Measurements from ENCODE around the gene CSF1.

Gene CSF1

GRCh38 chr1:109944541-109944940 is 33.9 kb downstream of the CSF1 start:
- Histone ChIP-seq H3K4me2 (ENCODE audit: low read length) (no peak overlapping the region), H3K36me3 (ENCODE audit: control insufficient read depth, insufficient read depth, low read length) (no peaks in the 10 kb centered on the region), H3K4me3 (ENCODE audit: low read depth, low read length) (no peak overlapping the region), H2AFZ (no peak overlapping the region), H3K4me1 (peaks cover 10% of the 10 kb centered on the region), H3K9ac (no peak overlapping the region), H3K79me2 (no peaks in the 10 kb centered on the region), H3K9me3 (ENCODE audit: control insufficient read depth, low read length) (no peaks in the 10 kb centered on the region), H3K27ac (no peak overlapping the region), H3K27me3 (ENCODE audit: control insufficient read depth, insufficient read depth, low read length) (no peaks in the 10 kb centered on the region)
- no peak for TF ChIP-seq CTCF (IDR thresholded peaks at IDR 0.05)

- H3K4me2 ChIP-seq (ENCODE audit: low read length), result no peak overlapping the region
- H3K27ac ChIP-seq, result no peak overlapping the region
- TF ChIP-seq CTCF (IDR thresholded peaks at IDR 0.05), result no peak
- H3K4me3 ChIP-seq (ENCODE audit: low read depth, low read length), result no peak overlapping the region
- H2AFZ ChIP-seq, result no peak overlapping the region
- H3K4me1 ChIP-seq, result peaks cover 10% of the 10 kb centered on the region
- no peak overlapping the region for H3K9ac ChIP-seq
- no peaks in the 10 kb centered on the region for H3K9me3 ChIP-seq (ENCODE audit: control insufficient read depth, low read length)
- no peaks in the 10 kb centered on the region for H3K79me2 ChIP-seq
- H3K27me3 ChIP-seq (ENCODE audit: control insufficient read depth, insufficient read depth, low read length), result no peaks in the 10 kb centered on the region
- H3K36me3 ChIP-seq (ENCODE audit: control insufficient read depth, insufficient read depth, low read length), result no peaks in the 10 kb centered on the region
Observed at GRCh38 chr1:109946511-109946910, 35.9 kb downstream of the CSF1 start.

- H3K9me3 ChIP-seq (ENCODE audit: control insufficient read depth, low read length), result no peaks in the 10 kb centered on the region
- peak overlapping the region; percentile 79 for H2AFZ ChIP-seq
- peak overlapping the region; percentile 66 for H3K4me2 ChIP-seq (ENCODE audit: low read length)
- peaks cover 10% of the 10 kb centered on the region for H3K4me1 ChIP-seq
- peak overlapping the region; percentile 92 for H3K27ac ChIP-seq
- H3K4me3 ChIP-seq (ENCODE audit: low read depth, low read length), result peak overlapping the region; percentile 33
- H3K9ac ChIP-seq, result no peak overlapping the region
- H3K36me3 ChIP-seq (ENCODE audit: control insufficient read depth, insufficient read depth, low read length), result no peaks in the 10 kb centered on the region
- no peaks in the 10 kb centered on the region for H3K27me3 ChIP-seq (ENCODE audit: control insufficient read depth, insufficient read depth, low read length)
- TF ChIP-seq CTCF (IDR thresholded peaks at IDR 0.05), result no peak
- no peaks in the 10 kb centered on the region for H3K79me2 ChIP-seq
Observed at GRCh38 chr1:109947582-109948284, 37.1 kb downstream of the CSF1 start.

- H3K9ac ChIP-seq, result no peak overlapping the region
- no peaks in the 10 kb centered on the region for H3K36me3 ChIP-seq (ENCODE audit: control insufficient read depth, insufficient read depth, low read length)
- peak overlapping the region; percentile 66 for H3K4me2 ChIP-seq (ENCODE audit: low read length)
- H3K27ac ChIP-seq, result peak overlapping the region; percentile 92
- no peaks in the 10 kb centered on the region for H3K27me3 ChIP-seq (ENCODE audit: control insufficient read depth, insufficient read depth, low read length)
- peaks cover 10% of the 10 kb centered on the region for H3K4me1 ChIP-seq
- H3K79me2 ChIP-seq, result no peaks in the 10 kb centered on the region
- H3K4me3 ChIP-seq (ENCODE audit: low read depth, low read length), result peak overlapping the region; percentile 33
- TF ChIP-seq CTCF (IDR thresholded peaks at IDR 0.05), result no peak
- H3K9me3 ChIP-seq (ENCODE audit: control insufficient read depth, low read length), result no peaks in the 10 kb centered on the region
- H2AFZ ChIP-seq, result no peak overlapping the region
Observed at GRCh38 chr1:109948285-109948630, 37.6 kb downstream of the CSF1 start.

- no peak overlapping the region for H3K27ac ChIP-seq
- peaks cover 10% of the 10 kb centered on the region for H3K4me1 ChIP-seq
- H3K4me2 ChIP-seq (ENCODE audit: low read length), result no peak overlapping the region
- H3K4me3 ChIP-seq (ENCODE audit: low read depth, low read length), result no peak overlapping the region
- no peaks in the 10 kb centered on the region for H3K36me3 ChIP-seq (ENCODE audit: control insufficient read depth, insufficient read depth, low read length)
- H3K79me2 ChIP-seq, result no peaks in the 10 kb centered on the region
- H3K9ac ChIP-seq, result no peak overlapping the region
- TF ChIP-seq CTCF (IDR thresholded peaks at IDR 0.05), result no peak
- no peaks in the 10 kb centered on the region for H3K9me3 ChIP-seq (ENCODE audit: control insufficient read depth, low read length)
- H2AFZ ChIP-seq, result no peak overlapping the region
- H3K27me3 ChIP-seq (ENCODE audit: control insufficient read depth, insufficient read depth, low read length), result no peaks in the 10 kb centered on the region
Observed at GRCh38 chr1:109950038-109950437, 39.4 kb downstream of the CSF1 start.

Data from parathyroid adenoma (tissue), 2 donors.